Kidney capillary endothelial cell (primary cell): Measurements from ENCODE around the gene AHR.

Experiments used
- DNase-seq: peaks from one replicate; pipeline ENCODE4 v3.0.0-alpha.2; 2018; ENCODE audit warnings: low spot score

The AHR gene

GRCh38 chr7:17304926-17305325 is 6.5 kb downstream of the AHR start:
- peak; percentile 94 for DNase-seq

- no peak for DNase-seq
These were observed 7.1 kb downstream of the AHR start for GRCh38 chr7:17305387-17306171.

- DNase-seq = no peak
These were observed 8.5 kb downstream of the AHR start for GRCh38 chr7:17307000-17307399.

GRCh38 chr7:17307558-17307957 is 9.1 kb downstream of the AHR start:
- no peak for DNase-seq

- no peak for DNase-seq
These were observed 9.7 kb downstream of the AHR start for GRCh38 chr7:17307969-17308648.

- DNase-seq = no peak
These were observed 12.7 kb downstream of the AHR start for GRCh38 chr7:17311194-17311593.

- DNase-seq = no peak
These were observed 13.5 kb downstream of the AHR start for GRCh38 chr7:17311952-17312351.

- no peak for DNase-seq
These were observed 14.2 kb downstream of the AHR start for GRCh38 chr7:17312641-17313040.

GRCh38 chr7:17313194-17313593 is 14.7 kb downstream of the AHR start:
- peak; percentile 71 for DNase-seq

GRCh38 chr7:17315974-17316373 is 17.5 kb downstream of the AHR start:
- DNase-seq = no peak

- no peak for DNase-seq
These were observed 19.7 kb downstream of the AHR start for GRCh38 chr7:17318146-17318545.

GRCh38 chr7:17319164-17320101 is 21.0 kb downstream of the AHR start:
- no peak for DNase-seq

GRCh38 chr7:17320102-17320497 is 21.6 kb downstream of the AHR start:
- DNase-seq = no peak

- no peak for DNase-seq
These were observed 22.2 kb downstream of the AHR start for GRCh38 chr7:17320657-17321056.

GRCh38 chr7:17325364-17325763 is 26.9 kb downstream of the AHR start:
- no peak for DNase-seq

- no peak for DNase-seq
These were observed 27.9 kb downstream of the AHR start for GRCh38 chr7:17326378-17326777.

- no peak for DNase-seq
These were observed 30.2 kb downstream of the AHR start for GRCh38 chr7:17328641-17329040.

- no peak for DNase-seq
These were observed 31.0 kb downstream of the AHR start for GRCh38 chr7:17329440-17329839.

- no peak for DNase-seq
These were observed 33.5 kb downstream of the AHR start for GRCh38 chr7:17331891-17332501.

- DNase-seq = no peak
These were observed 34.8 kb downstream of the AHR start for GRCh38 chr7:17333221-17333620.

GRCh38 chr7:17336168-17336567 is 37.7 kb downstream of the AHR start:
- DNase-seq = no peak

- no peak for DNase-seq
These were observed 40.7 kb downstream of the AHR start for GRCh38 chr7:17339139-17339538.
